Measurements from ENCODE around the gene ANG.

Gene ANG

DNA sequence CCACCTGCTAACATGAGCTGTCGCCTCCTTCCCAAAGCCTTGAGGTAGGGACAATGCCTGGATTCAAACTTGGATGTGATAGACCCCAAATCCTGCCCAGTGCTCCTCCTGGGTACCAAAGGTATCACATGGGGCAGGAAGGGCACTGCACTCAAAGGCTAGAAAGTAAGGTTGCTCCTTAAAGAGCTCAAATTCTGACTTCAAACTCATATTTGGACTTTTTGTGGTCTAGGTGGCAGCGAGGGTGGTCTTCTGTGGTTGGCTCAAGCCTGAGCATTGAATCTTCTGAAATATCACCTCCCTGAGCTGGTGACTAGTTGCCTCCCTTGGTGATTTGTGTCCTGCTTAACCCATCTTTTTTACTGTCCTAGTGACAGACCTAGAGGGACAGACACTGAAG is 12.5 kb upstream of the ANG start:
- no peak for DNase-seq (ENCODE audit: low read depth)

DNA sequence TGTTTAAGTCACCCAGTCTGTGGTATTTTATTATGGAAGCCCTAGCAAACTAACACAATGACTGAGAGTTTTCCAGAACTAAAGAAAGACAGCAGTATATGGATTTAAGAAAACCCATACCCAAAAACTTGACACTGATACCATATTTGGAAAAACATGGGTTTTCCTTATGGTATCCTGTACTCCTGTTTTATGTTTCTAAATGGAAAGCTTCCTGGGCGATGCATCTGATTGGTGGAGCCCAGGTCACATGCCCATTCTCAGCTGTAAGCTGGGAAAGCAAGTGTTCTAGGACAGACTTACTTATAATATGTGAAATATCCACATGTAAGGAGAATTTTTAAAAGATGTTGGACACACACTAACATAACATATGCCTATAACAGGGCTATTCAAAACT is 8.7 kb upstream of the ANG start:
- DNase-seq (ENCODE audit: low read depth), result no peak

DNA sequence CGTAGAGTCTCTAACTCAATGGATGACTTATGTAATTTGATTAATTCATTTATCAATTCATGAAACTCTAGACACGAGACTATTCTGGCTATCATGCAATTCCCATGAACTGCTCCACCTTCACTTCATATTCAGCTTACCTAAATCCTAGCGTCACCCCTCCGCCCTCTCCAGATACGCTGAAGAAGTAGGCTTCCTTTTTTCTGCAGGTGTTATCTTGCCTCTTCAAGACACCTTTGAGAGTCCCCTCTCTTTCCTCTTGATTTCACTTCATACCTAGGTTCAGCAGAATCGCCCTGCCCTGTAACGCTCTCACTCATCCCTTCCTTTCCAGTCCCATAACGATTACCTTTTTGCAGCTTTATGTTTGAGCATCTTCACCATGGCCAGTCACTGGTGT is 8.2 kb upstream of the ANG start:
- no peak for DNase-seq (ENCODE audit: low read depth)

DNA sequence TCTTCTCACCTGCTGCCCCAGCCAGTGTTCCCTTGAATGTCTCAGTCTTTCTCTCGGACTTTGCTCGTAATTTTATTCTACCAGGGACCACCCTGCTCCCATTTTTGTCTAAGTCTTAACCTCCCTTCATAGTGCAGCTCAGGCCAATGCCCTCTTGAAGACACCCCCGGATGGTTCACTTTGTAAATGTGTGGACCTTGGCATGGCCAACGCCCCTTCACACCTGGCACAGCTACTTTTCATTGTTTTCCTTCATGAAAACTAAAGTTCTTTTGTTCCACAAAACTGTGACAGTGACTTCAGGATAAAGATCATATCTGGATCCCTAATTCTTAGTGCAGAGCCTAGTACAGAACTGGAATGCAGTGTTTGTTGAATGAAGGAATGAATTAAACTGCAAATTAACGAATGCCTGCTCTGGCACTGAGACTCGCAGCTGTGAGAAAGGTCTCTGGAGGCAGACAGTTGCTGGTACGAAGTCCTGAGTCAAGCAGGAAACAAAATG is 7.7 kb upstream of the ANG start:
- DNase-seq (ENCODE audit: low read depth), result peak; percentile 8

DNA sequence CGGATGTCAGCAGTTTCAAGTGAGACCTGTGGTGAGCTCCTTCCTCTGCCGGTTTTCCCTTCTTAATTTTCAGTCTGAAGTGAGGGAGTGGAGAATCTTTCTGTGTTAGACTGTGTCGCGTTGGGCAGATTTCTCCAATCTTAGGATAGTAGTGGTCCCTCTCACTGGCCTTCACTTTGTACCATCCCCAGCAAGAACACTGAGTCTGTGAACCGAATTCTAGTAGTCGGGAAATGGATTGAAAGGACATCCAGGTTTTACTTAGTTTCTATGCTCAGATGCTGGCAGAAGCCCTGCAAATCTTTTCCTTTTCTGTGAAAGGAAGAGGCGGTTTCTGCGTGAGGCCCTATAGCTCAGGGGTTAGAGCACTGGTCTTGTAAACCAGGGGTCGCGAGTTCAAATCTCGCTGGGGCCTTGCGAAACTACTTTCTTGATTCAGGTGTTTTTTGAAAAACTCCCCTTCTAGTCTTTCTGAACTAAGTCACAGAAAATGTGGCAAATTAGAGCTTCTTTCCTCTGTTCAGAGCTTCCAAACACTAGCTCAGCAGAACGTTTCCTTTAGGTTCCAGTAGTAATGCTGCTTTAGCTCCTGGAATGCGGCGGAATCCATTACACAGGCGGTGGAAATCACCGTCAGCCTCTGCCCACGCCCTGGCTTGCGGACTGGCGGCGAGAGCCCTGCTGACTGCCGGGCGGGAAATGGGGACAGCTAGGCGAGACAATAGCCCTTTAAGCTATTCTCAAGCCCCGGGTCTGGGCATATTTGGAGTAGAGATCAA is 7.0 kb upstream of the ANG start:
- peak; percentile 84 for DNase-seq (ENCODE audit: low read depth)

DNA sequence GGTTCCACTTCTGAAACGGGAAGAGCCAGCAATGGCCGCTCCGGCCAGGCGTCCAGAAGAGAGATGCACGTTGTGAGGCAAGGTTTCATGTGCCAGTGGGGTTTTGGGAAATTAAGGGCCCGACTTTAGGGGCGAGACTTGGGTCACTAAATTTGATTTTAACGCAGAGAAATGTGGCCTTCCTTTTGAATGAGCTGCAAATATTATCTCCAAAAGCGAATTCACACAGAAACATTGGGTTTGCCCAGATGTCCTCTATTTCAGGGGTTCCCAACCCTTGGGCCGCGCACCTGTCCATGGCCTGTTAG is 6.5 kb upstream of the ANG start:
- DNase-seq (ENCODE audit: low read depth), result no peak

DNA sequence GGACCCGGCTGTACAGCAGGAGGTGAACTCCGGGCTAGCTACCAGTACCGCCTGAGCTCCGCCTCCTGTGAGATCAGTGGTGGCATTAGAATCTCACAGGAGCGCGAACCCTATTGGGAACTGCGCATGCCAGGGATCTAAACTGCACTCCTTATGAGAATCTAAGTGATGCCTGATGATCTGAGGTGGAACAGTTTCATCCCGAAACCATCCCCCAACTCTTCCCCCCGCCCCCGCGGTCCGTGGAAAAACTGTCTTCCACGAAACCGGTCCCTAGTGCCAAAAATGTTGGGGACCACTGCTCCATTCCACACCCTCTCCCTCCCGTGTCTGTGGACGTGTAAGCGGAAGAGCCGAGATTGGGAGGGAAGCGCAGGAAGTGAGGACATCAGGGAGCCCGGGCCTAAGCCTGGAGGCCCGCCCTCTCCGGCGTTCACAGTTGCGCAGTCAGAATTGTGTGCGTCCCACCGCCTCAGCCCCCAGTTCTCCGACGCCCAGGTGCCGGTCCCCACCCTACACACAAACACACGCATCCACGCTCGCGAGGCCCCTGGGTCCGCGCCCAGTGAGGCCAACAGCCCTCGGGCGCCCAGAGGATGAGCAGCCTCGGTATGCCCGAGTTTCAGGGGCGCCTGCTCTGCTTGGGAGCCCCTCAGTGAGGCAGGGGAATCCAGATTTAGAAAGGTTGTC is 6.0 kb upstream of the ANG start:
- DNase-seq (ENCODE audit: low read depth), result peak; percentile 46

DNA sequence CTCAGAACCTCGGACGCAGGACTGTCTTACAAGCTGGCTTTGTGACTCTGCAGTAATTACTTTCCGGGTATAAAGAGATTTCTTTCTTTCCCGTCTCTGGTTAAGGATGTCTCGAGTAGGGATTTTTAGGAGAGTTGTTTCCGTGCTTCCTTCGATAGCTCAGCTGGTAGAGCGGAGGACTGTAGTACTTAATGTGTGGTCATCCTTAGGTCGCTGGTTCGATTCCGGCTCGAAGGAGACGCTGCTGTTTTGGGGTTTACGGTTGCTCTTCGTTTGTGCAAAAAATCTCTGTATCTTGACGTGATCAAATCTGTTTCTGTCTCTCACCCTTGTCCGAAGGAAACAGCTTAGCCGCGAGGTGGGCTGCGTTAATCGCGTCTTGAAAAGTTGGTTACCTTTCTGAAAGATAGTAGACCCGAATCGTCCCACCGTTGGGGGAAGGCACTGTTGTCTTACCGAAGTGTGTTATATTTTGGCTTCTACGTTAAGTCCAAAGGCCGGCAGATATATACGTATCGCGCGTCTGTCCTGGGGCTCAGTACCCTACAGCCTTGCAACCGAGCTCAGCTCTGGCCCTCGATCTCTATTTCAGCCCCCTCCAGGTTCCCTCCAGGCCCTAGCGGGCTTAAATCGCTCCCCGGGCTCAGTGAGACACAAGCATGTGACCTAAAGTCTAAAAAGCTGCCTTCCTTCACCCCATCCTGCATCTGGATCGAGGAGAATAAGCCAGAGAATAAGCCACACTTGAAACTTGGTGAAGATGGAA is 5.3 kb upstream of the ANG start:
- peak; percentile 49 for DNase-seq (ENCODE audit: low read depth)

DNA sequence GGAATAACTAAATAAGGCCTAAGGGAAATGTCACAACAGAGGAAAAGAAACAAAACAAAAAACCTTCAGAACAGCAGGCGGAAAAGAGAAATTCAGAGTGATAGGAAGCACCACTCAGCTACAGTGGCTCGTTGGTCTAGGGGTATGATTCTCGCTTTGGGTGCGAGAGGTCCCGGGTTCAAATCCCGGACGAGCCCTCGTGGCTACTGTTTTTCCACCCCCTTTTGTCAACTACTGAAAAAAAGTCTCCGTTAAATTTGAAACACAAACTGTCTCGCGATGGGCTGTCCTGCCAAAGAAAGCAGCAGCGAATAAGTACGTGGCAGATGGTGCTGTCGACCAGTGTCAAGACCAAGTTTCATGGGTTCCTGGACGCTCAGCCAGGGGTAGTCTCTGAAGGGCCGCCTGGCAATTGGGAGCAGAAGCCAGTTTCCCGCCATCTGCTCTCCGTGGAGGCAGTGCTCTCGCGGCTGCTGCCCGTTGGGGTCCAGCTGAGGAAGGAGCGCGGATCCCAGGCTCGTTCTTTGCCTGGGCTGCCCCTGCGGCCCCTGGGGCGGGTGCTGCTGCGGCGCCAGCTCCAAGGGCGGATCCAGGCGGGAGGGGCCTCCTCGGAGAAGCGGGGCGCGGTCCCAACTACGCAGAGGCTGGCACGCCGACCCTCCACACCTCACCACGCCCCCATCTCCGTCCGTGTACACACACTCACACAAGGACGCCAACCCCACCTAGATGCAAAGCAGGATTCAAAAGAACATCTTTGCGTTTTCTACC is 4.5 kb upstream of the ANG start, which contains the start of gene RNASE4:
Gene RNASE4 (plus strand): TSS at position 670 of the 771 bp plus-strand sequence. CDS start 14,812 bp downstream, outside the sequence.
- peak; percentile 76 for DNase-seq (ENCODE audit: low read depth)

DNA sequence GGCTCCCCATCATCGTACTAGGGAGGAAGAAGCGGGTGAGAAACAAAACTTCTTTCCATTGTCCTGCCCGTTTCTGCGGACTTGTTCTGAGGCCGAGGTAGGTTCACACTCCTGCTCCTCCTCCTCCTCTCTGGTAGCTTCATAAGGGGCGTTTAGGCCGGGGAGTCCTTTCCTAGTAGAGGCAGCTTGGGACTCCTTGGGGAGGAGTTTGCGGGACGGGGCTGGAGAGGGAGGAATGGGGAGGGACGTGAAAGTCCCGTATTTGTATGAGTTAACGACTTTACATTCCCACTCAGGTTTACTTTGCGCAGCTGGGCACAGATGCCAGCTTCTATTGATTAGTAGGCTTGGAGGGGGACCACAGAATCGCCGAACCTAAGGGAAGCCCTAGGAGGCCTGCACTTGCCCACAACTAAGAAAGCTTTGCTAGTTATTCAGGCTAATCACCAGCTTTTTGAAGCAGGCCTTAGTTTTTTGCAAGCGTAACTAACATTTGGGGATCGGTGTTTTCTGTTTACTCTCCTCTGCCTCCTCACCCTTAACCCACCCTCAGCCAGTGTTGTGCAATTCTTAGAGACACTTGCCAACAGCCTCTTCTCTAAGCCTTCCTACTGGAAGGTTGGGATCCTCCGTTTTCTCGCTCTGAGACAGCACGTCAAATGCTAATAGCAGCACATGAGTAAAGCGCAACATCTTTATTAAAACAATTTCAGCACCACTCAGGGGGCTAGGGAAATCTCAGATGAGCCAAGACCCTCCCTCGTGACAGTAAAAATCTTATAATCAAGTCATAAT is 3.7 kb upstream of the ANG start:
- DNase-seq (ENCODE audit: low read depth), result no peak

DNA sequence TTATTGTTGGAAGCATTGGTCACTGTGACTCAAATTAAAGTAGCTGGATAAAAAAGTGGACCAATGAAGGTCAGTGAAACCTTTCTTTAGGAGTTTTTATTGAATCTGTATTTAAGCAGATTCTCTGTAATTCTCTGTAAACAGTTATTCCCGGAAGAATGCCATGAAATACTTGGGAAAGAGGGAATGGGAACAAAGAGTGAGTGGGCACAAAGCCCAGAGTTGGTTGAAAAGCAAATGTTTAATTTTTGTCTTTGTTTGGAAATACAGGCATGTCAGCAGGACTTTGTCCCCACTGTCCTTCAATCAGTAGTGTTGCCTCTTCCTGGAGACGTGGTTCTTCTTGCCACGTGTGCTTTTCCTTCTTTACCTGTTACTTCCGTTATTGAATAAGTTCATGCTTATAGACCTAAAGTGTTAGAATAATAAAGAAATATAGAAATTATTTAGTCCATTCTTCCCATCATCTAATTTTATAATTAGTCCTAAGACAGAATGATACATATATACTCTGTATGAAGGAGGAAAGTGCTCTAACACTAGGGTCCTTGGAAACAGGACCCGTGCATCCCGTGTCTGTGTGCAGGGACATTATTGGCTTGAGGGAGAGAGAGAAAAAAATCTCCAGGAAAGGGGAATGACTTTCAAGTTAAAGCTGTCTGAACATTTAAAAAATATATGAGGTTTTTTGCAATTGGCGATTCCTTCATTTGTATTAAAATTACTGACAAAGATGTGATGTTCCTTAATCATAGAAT is 2.0 kb upstream of the ANG start:
- no peak for DNase-seq (ENCODE audit: low read depth)

DNA sequence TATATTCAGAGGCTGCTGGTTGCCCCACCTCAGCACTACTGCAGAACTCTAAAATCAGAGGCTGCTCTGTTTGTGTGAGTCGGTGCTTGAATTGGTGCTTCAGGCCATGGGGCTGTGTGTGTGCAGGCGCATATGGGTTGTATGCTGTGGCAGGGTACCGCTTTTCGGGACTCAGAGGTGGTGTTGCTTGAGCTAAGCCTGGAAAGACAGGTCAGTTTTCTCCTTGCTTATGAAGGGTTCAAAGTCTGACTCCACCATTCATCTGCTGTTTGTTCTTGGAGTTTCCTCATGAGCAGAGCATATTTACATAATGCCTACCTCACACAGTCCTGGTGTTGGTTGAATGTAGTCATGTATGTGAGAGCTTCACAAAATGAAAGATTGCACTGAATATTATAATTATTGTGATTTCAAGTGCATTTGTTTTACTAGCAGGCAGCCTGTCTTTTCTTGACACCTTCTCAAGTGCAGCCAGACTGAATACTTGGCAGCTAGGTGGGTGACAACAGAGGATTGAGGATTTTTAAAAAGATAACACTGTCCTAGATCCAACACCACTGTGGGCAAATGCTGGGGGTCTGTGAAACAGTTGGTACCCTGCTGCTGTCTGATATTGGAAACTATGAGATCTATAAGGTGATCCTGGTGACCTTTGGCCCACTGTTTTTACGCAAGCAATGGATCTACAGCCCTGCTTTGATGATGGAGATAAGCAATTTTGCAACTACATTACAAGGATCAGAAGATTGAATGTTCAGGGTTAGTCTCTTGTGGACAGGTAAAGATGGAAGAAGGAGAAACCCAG is 1.0 kb upstream of the ANG start:
- DNase-seq (ENCODE audit: low read depth), result no peak

DNA sequence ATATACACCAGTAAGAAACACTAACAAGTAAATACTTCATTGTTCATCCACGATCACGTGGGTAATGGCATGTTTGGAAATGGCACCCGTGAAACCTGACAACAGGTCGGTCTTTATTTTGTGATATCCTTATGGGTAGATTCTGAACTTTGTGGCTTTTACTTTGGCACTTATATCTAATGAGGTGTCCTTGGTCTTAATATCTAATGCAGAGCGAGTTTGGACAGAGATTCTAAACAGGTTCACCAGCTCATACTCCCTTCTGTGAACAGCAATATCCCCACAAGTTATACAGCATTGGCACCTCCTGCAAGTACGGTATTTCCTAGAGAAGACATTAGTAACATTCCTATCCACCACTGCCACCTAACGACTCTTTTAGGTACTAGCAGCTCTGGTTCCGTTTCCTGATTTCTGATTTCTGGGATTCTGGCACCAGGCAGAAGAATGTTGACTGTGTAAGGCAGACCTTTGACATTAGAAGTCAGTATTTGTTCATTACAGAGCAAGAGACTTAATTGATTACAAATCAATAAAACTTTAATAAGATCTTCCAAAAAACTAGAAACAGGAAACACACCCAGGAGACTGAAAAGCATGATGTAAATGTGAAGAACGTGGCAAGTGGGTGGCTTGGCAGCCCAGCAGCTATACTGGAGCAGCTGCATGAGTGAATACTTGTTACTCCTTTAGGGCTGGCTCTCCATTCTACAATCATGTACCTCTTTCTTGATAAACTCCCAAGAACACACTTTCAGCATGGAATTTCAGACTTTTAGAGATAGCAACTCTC is 2.5 kb downstream of the ANG start:
- DNase-seq (ENCODE audit: low read depth), result no peak

DNA sequence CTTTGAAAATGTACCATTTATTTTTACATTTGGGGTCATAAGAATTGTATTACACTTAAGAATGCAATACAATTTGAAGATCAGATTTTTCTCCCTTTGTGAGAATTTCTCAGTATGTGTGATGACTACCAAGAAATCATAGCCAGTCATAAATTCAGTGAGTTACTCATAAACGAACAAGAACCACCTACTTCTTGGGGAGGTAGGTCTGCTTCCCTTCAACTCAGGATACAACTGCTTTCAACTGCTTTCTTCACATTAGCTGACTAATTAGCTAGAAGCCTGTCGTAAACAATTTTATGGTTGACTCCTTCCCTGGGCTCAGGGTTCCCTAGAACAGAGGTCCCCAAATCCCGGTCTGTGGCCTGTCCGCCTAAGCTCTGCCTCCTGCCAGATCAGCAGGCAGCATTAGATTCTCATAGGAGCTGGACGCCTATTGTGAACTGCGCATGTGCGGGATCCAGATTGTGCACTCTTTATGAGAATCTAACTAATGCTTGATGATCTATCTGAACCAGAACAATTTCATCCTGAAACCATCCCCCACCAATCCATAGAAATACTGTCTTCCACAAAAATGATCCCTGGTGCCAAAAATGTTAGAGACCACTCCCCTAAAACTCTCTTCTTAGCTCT is 3.7 kb downstream of the ANG start:
- DNase-seq (ENCODE audit: low read depth), result no peak

DNA sequence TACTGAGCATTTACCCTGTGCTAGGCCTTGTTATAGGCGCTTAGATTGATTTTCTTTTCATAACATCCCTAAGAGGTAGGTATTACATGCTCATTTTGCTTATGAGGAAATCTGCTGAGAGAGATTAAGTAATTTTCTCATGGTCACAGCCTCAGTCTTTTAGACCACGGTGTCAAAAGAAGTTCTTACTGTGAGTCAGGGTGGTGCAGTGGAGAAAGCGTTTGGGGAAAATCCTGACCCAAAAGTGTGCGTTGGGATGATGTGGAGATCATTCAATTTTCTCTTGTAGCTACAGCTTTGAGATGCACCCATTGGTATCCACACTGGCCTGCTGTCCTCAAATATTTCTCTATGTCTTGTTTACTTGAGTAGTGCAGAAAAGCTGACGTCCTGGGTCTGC is 8.2 kb downstream of the ANG start:
- DNase-seq (ENCODE audit: low read depth), result no peak

DNA sequence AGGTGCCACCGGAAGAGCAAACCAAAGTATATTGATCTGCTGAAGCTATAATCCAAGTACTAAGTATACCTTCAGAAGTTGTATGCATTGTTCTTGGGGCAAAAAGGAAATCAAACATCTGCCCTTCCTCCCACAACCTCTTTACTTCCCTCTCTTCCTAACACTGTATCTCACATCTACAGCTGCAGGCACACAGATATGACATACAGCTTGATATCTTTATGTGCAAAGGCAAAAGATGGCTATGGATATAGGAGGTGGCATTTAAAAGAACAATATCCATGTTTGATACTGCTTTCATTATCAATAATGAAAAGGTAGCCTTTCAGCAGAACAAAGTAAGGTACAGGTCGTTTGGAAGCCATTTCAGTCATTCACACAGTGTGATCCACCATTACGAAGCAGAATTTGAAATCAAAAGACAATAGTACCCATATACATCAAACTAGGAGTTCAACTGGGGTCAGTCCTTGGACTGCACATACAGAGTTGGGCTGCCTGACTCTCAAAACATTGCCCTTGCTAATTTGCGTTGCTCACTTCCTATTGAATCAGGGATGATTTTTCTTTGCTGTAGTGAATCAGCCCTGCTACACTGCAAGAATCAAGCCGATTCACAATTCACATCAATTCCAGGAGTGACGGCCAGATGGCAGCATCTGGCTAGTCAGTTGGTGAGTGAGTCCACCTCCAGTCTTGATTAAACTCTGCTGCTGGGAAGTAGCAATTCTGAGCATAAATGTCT is 8.9 kb downstream of the ANG start:
- DNase-seq (ENCODE audit: low read depth), result peak; percentile 27

DNA sequence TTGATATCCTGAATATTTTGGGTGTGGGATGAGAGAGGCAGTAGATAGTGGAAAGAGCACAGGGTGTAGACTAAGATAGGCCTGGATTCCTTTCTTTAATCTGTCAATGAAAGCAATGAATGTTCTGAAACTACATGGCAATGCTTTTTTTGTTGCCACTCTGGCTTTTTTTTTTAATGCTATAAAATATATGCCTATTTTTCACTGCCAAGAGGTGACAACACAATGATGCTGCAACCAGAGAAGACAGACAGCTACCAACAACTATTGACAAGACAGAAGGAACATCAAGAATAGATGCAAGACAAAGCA is 9.4 kb downstream of the ANG start:
- DNase-seq (ENCODE audit: low read depth), result no peak

DNA sequence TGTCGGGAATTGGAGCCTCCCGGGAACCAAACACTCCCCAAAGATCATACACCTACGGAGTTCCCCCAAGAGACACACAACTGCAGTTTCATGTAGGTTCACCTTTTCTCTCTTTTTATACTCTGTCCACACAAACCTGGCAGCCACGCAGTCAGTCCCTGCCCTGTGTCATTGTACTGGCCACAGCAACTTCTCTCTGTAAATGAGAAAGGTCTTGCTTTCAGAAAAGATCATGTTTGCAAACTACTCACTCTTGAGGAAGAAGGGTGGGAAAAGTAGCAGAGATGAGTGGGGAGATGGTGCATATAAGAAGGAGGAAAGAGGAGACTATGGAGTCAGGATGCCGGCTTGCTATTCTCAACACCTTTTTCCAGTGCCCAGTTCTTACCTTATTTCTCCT is 10.4 kb downstream of the ANG start:
- DNase-seq (ENCODE audit: low read depth), result no peak
